Ishikawa (cell line): ENCODE data around the gene CLIP4.

Source experiments
- CEBPB ChIP-seq: IDR thresholded peaks from 2 replicates; pipeline ENCODE4 v1.6.1; 2012
- EP300 ChIP-seq: IDR thresholded peaks from 2 replicates; pipeline ENCODE4 v1.6.1; 2012; ENCODE audit warnings: borderline replicate concordance
- MAX ChIP-seq: IDR thresholded peaks from 2 replicates; pipeline ENCODE4 v1.6.1; 2012
- RAD21 ChIP-seq: IDR thresholded peaks from 2 replicates; pipeline ENCODE4 v1.6.1; 2012; ENCODE audit warnings: low read depth
- TAF1 ChIP-seq: IDR thresholded peaks from 2 replicates; pipeline ENCODE4 v1.6.1; 2012; ENCODE audit warnings: low read depth, mild to moderate bottlenecking
- USF1 ChIP-seq: IDR thresholded peaks from 2 replicates; pipeline ENCODE4 v1.6.1; 2012
- YY1 ChIP-seq: IDR thresholded peaks from 2 replicates; pipeline ENCODE4 v1.6.1; 2012; ENCODE audit warnings: low read depth

GRCh38 chr2:29236074-29236473 is 120.9 kb downstream of the CLIP4 start:
- TF ChIP-seq USF1 (no peak), YY1 (no peak), CEBPB (no peak), MAX (no peak), RAD21 (no peak), TAF1 (no peak), EP300 (no peak)
